HCEC 1CT (cell line): ENCODE data around the gene ADPRHL1.

Source experiments
- DNase-seq: peaks from one replicate; pipeline ENCODE4 v3.0.0-alpha.2; 2017

ADPRHL1 gene

GRCh38 chr13:113452942-113453901, at the start of gene ADPRHL1:
Gene ADPRHL1 (minus strand): TSS chr13:113453488. CDS start chr13:113453437, 51 bp downstream.
- DNase-seq, result no peak

GRCh38 chr13:113502686-113503085, 49.4 kb upstream of the ADPRHL1 start:
- DNase-seq, result no peak

GRCh38 chr13:113500530-113501265, 47.4 kb upstream of the ADPRHL1 start:
- no peak for DNase-seq

GRCh38 chr13:113499936-113500335, 46.6 kb upstream of the ADPRHL1 start:
- peak; percentile 48 for DNase-seq

- DNase-seq, result no peak
These were observed 45.6 kb upstream of the ADPRHL1 start for GRCh38 chr13:113498905-113499304.

GRCh38 chr13:113497217-113497616, 43.9 kb upstream of the ADPRHL1 start:
- no peak for DNase-seq

- no peak for DNase-seq
These were observed 42.4 kb upstream of the ADPRHL1 start for GRCh38 chr13:113495494-113496210.

GRCh38 chr13:113493315-113493951, 40.1 kb upstream of the ADPRHL1 start:
- DNase-seq, result peak; percentile 94

GRCh38 chr13:113491982-113492381, 38.7 kb upstream of the ADPRHL1 start:
- no peak for DNase-seq

GRCh38 chr13:113491418-113491883, 38.2 kb upstream of the ADPRHL1 start:
- peak; percentile 36 for DNase-seq

- peak; percentile 97 for DNase-seq
These were observed 37.5 kb upstream of the ADPRHL1 start, which contains the start of gene DCUN1D2 for GRCh38 chr13:113490496-113491417. Gene DCUN1D2 (minus strand): TSS chr13:113490711. CDS start chr13:113490669, 42 bp downstream.

GRCh38 chr13:113489549-113490495, 36.5 kb upstream of the ADPRHL1 start:
- peak; percentile 40 for DNase-seq

GRCh38 chr13:113489171-113489548, 35.9 kb upstream of the ADPRHL1 start:
- peak; percentile 5 for DNase-seq

GRCh38 chr13:113488283-113488682, 35.0 kb upstream of the ADPRHL1 start:
- DNase-seq, result no peak

- no peak for DNase-seq
These were observed 33.4 kb upstream of the ADPRHL1 start for GRCh38 chr13:113486698-113487097.

GRCh38 chr13:113485545-113485944, 32.3 kb upstream of the ADPRHL1 start:
- no peak for DNase-seq

- DNase-seq, result no peak
These were observed 30.4 kb upstream of the ADPRHL1 start for GRCh38 chr13:113483504-113484293.

GRCh38 chr13:113483081-113483480, 29.8 kb upstream of the ADPRHL1 start:
- no peak for DNase-seq

- no peak for DNase-seq
These were observed 25.9 kb upstream of the ADPRHL1 start for GRCh38 chr13:113479179-113479578.
